H1 (cell line): ENCODE measurements around the gene CCDC174. TPM values are rescaled to one million over a fixed set of nuclear protein-coding genes. Genes with fewer than 3 reads are reported as not detected.

Experiments
- ASH2L ChIP-seq: fragments of 200-600, 300-600 bp; sonication (generic); IDR thresholded peaks from one replicate; pipeline ENCODE4 v1.7.1; 2017; ENCODE audit warnings: low read length
- CHD1 ChIP-seq: IDR thresholded peaks from 2 replicates; pipeline ENCODE4 v1.6.1; 2012; ENCODE audit warnings: low read depth, low read length, improper control_type of control experiment
- CREB1 ChIP-seq: IDR thresholded peaks from 2 replicates; pipeline ENCODE4 v1.6.1; 2012; ENCODE audit warnings: inconsistent platforms
- GABPA ChIP-seq: IDR thresholded peaks from 2 replicates; pipeline ENCODE4 v1.6.1; 2011; ENCODE audit warnings: mild to moderate bottlenecking, low read length, moderate library complexity, borderline replicate concordance; ENCODE audit not compliant: insufficient read depth
- NRF1 ChIP-seq: IDR thresholded peaks from 2 replicates; pipeline ENCODE4 v1.6.1; 2011; ENCODE audit warnings: mild to moderate bottlenecking, low read depth, low read length, improper control_type of control experiment
- POLR2AphosphoS5 ChIP-seq: IDR thresholded peaks from 2 replicates; pipeline ENCODE4 v1.6.1; 2011; ENCODE audit warnings: low read depth, low read length
- RAD21 ChIP-seq, 2 experiments: IDR thresholded peaks in 1 of 2; conservative IDR thresholded peaks in 1 of 2; 2 replicates each; pipeline ENCODE4 v1.6.1; 2011; ENCODE audit warnings: low read depth in 2 of 2, low read length in 2 of 2, improper control_type of control experiment in 1 of 2, inconsistent platforms in 1 of 2, mild to moderate bottlenecking in 1 of 2, moderate library complexity in 1 of 2
- RBBP5 ChIP-seq: IDR thresholded peaks from 2 replicates; pipeline ENCODE4 v1.7.1; 2012; ENCODE audit warnings: low read depth, mild to moderate bottlenecking, inconsistent platforms, low read length, moderate library complexity, borderline replicate concordance
- SIX5 ChIP-seq: IDR thresholded peaks from 2 replicates; pipeline ENCODE4 v1.6.1; 2011; ENCODE audit warnings: mild to moderate bottlenecking, low read depth, low read length
- TAF7 ChIP-seq: optimal IDR thresholded peaks from 2 replicates; pipeline ENCODE3; 2011; ENCODE audit warnings: low read depth, mild to moderate bottlenecking, inconsistent platforms, low read length, moderate library complexity, borderline replicate concordance
- TCF12 ChIP-seq: IDR thresholded peaks from 2 replicates; pipeline ENCODE4 v1.6.1; 2011; ENCODE audit warnings: low read depth, mild to moderate bottlenecking, low read length
- ZNF274 ChIP-seq: IDR thresholded peaks from 2 replicates; pipeline ENCODE4 v1.7.0; 2012; ENCODE audit warnings: low read length, borderline replicate concordance; ENCODE audit errors: extremely low read depth
- polyA plus RNA-seq, 7 experiments: library from polyadenylated mRNA; depleted of rRNA in 3 of 7; stranded (reverse) in 5 of 7; unstranded in 2 of 7; fragments of >200 nt in 5 of 7; fragments of 200-250 nt in 2 of 7; gene quantifications; 1 replicate in 5 of 7; 2 replicates in 1 of 7; 4 replicates in 1 of 7; pipeline versions ENCODE4 v1.2.1 to v1.2.3, GENCODE V29; 2011 to 2013; ENCODE audit warnings: missing spikeins in 2 of 7, mixed read lengths in 2 of 7
- total RNA-seq: library from RNA; stranded (reverse); fragmentation: NEBNext Ultra II Directional; extraction: Animal tissue kit (Norgen Biotek cat#: 25700); gene quantifications from 2 replicates; pipeline ENCODE4 v1.2.1, GENCODE V29; 2021

Gene CCDC174
- total and polyA plus RNA-seq, 2 of the 8 experiments (the other 6 are each of a cell fraction or from before 2014, with no cell fraction given) = 3.5 to 11.9 TPM

DNA sequence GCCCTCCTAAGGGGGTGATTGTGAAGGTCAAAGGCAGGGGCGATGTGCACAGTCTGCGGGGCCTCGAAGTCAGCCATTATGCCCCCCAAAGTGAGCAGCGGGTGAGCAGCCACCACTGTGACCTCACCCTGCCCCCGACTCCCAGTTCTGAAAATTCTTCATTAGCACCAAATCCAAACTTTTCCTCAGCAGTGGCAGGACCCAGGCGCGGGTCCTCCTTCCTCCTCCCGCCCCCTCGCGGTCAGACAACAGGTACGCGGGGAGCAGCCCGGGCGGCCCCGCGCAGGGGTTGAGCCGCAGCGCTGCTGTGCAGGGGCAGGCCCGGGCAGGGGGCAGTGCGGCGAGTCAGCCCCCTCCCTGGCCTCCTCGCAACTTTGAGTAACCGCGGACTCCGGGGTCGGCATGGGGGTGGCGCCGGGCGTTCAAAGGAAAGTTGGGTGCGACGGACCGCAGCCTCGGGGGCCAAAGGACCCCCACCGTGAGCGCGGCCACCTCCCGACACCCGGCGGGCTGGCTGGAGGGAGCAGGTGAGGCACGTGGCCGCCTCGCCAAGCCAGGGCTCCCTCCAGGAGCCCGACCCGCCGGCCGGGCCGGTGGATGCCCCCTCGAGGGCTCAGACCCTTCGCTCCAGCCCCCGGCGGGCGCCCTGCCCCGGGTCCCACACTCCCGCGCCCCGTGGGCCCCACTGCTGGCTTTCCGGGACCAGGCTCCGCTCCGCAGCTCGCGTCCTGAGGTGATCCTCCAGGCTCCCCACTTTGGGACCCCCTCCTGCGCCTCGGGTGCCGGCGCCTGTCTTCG, 49.4 kb upstream of the CCDC174 start (continued):
- no peak for TF ChIP-seq POLR2AphosphoS5
- no peak for TF ChIP-seq TAF7
- TF ChIP-seq NRF1 = no peak
- no peak for TF ChIP-seq CREB1
- TF ChIP-seq ZNF274 = no peak
- no peak for TF ChIP-seq ASH2L
- TF ChIP-seq CHD1 = no peak
- TF ChIP-seq TCF12 = no peak
- no peak for TF ChIP-seq SIX5
- TF ChIP-seq GABPA = no peak
- peak in 1 of 2 experiments; percentile 21; a peak in 1 of 4 replicates for TF ChIP-seq RAD21 (IDR thresholded peaks at IDR 0.05 in 1 of 2, conservative IDR thresholded peaks at IDR 0.05 in 1 of 2; ENCODE audit: low read depth in 2 of 2, low read length in 2 of 2)
- TF ChIP-seq RBBP5 = 0 out of 2 replicates have a peak, but pooled peaks have one; percentile 26
- TF ChIP-seq, all 59 proteins: peak for 9
